Panc1 (cell line): ENCODE measurements around the gene GTF2H4. TPM values are rescaled to one million over a fixed set of nuclear protein-coding genes. Genes with fewer than 3 reads are reported as not detected.

Experiments
- ATAC-seq: fragments of 200-7000 bp; cut with Tn5 transposase; 2 replicates; pipeline ENCODE4 v1.9.1; 2020; ENCODE audit warnings: mild to moderate bottlenecking, moderate library complexity
- BruUV-seq: library from RNA; stranded (reverse); fragments of 400-500 nt; replicated peaks from 2 replicates; lab custom pipeline; 2021; lab: Mats Ljungman, UMichigan
- CTCF ChIA-PET: fragments of 300-600 bp; sonication (Branson Sonifier 250); formaldehyde crosslinking; loops from one replicate; lab custom pipeline; 2022; ENCODE audit warnings: antibody characterized with exemption; lab: Charles Lee
- POLR2A ChIA-PET: fragments of 300-600 bp; sonication (Branson Sonifier 250); formaldehyde crosslinking; loops from one replicate; lab custom pipeline; 2022; ENCODE audit warnings: antibody characterized with exemption; lab: Charles Lee
- DNase-seq: peaks from one replicate; pipeline ENCODE4 v3.0.0-alpha.2; 2010; ENCODE audit warnings: low read depth, low spot score
- H3K27ac ChIP-seq: 2 replicates; pipeline ENCODE4 v1.5.1; 2011; ENCODE audit warnings: mild to moderate bottlenecking, low read length, inconsistent platforms
- H3K27me3 ChIP-seq: fragments of 200-500 bp; sonication (Bioruptor generic); 2 replicates; pipeline ENCODE4 v1.6.0; 2014; ENCODE audit warnings: low read length, inconsistent platforms; ENCODE audit not compliant: control insufficient read depth, insufficient read depth
- H3K36me3 ChIP-seq: fragments of 200-500 bp; sonication (Bioruptor generic); 2 replicates; pipeline ENCODE4 v1.5.1; 2014; ENCODE audit warnings: inconsistent platforms, mild to moderate bottlenecking, low read length, moderate library complexity; ENCODE audit not compliant: control insufficient read depth, insufficient read depth
- H3K4me1 ChIP-seq: 2 replicates; pipeline ENCODE4 v1.5.1; 2011; ENCODE audit warnings: inconsistent platforms, mild to moderate bottlenecking, low read length, moderate library complexity; ENCODE audit not compliant: control insufficient read depth, insufficient read depth
- H3K4me3 ChIP-seq, 2 experiments: 2 replicates each; pipeline ENCODE4 v1.5.1; 2011 to 2012; ENCODE audit warnings: low read depth in 2 of 2, low read length in 2 of 2, mild to moderate bottlenecking in 2 of 2, inconsistent platforms in 1 of 2, moderate library complexity in 1 of 2
- H3K9me3 ChIP-seq: fragments of 200-500 bp; sonication (Bioruptor generic); 2 replicates; pipeline ENCODE4 v1.5.1; 2014; ENCODE audit warnings: low read depth, mild to moderate bottlenecking, inconsistent platforms, low read length, moderate library complexity; ENCODE audit not compliant: control insufficient read depth, insufficient read depth
- POLR2AphosphoS5 ChIP-seq: IDR thresholded peaks from 2 replicates; pipeline ENCODE4 v1.6.1; 2012; ENCODE audit warnings: mild to moderate bottlenecking, low read depth, low read length, moderate library complexity
- SIN3A ChIP-seq: IDR thresholded peaks from 2 replicates; pipeline ENCODE4 v1.6.1; 2012; ENCODE audit warnings: low read depth, mild to moderate bottlenecking, low read length, moderate library complexity, borderline replicate concordance; ENCODE audit not compliant: insufficient read depth
- TCF7L2 ChIP-seq: IDR thresholded peaks from 2 replicates; pipeline ENCODE4 v1.6.1; 2011; ENCODE audit warnings: mild to moderate bottlenecking, low read depth, low read length, inconsistent platforms
- in situ Hi-C: cut with HindIII; loops from 2 replicates; pipeline ENCODE4 v1.10.0; 2016; ENCODE audit warnings: low sequenced_read_pairs, low pct_unique_long_range_greater_than_20kb
- intact Hi-C: fragments of 100-400 bp; cut with micrococcal nuclease; formaldehyde crosslinking; loops from one replicate; pipeline ENCODE4 v1.10.0; 2022; ENCODE audit not compliant: unreplicated experiment
- total RNA-seq: library from RNA; stranded (reverse); gene quantifications from one replicate; pipeline ENCODE4 v1.2.1, GENCODE V29; 2021; ENCODE audit not compliant: unreplicated experiment
- TF ChIP-seq, protein P1 (sequence below), 2 experiments: IDR thresholded peaks; 2 replicates each; pipeline ENCODE4 v1.6.1; 2011 to 2012; ENCODE audit warnings: low read depth in 2 of 2, control low read depth in 1 of 2, low read length in 1 of 2, mild to moderate bottlenecking in 1 of 2, moderate library complexity in 1 of 2; ENCODE audit not compliant: insufficient read depth in 1 of 2
- TF ChIP-seq, protein P2 (sequence below): fragments of 450-650 bp; IDR thresholded peaks from 2 replicates; pipeline ENCODE4 v1.5.1; 2017; ENCODE audit warnings: mild to moderate bottlenecking

The GTF2H4 gene
- total RNA-seq, 1 experiment from 2014 or later: 27.5 TPM

DNA sequence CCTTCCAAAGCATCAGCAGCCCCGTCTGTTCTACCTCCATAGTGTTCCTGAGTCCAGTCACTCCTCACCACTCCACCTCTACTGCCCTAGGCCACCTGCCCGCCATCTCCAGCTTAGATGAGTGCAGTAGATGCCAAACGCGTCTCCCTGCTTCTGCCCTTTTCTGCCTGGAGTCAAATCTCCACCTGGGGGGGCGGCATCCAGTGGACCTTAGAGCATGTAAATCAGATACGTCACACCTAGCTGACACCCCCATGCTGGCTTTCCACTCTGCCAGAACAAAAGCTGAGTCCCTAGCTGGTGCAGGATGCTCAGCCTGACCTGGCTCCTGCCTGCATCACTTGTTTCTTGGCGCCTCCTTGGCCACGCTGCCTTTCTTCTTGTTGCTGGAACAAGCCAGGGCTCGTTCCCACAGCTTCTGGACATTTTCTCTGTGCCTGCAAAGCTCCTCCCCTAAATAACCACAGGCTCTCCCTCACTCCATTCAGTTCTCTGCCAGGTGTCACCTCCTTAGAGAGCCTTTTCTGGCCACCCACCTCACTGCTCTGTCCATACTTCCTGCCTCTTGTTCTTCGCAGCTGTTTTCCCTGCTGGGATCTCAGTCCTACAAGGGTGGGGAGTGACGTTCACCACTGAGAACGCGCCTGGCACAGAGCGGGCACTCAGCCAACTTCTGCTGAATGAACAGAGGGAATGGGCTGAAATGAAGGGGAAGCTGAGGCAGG is 17.9 kb upstream of the GTF2H4 start:
- Histone ChIP-seq H3K4me3 (no peak overlapping the region), H3K36me3 (no peaks in the 10 kb centered on the region), H3K4me1 (peaks cover 22% of the 10 kb centered on the region), H3K9me3 (no peaks in the 10 kb centered on the region), H3K27ac (no peak overlapping the region), H3K27me3 (no peaks in the 10 kb centered on the region)
- BruUV-seq: no TSS peak
- ATAC-seq (no peak), DNase-seq (no peak)
- intact Hi-C loops (no loop called here), in situ Hi-C loops (no loop called here)
- ChIA-PET POLR2A (no interaction called here), CTCF (no interaction called here)
- no peak for TF ChIP-seq POLR2AphosphoS5
- TF ChIP-seq, protein P1, sequence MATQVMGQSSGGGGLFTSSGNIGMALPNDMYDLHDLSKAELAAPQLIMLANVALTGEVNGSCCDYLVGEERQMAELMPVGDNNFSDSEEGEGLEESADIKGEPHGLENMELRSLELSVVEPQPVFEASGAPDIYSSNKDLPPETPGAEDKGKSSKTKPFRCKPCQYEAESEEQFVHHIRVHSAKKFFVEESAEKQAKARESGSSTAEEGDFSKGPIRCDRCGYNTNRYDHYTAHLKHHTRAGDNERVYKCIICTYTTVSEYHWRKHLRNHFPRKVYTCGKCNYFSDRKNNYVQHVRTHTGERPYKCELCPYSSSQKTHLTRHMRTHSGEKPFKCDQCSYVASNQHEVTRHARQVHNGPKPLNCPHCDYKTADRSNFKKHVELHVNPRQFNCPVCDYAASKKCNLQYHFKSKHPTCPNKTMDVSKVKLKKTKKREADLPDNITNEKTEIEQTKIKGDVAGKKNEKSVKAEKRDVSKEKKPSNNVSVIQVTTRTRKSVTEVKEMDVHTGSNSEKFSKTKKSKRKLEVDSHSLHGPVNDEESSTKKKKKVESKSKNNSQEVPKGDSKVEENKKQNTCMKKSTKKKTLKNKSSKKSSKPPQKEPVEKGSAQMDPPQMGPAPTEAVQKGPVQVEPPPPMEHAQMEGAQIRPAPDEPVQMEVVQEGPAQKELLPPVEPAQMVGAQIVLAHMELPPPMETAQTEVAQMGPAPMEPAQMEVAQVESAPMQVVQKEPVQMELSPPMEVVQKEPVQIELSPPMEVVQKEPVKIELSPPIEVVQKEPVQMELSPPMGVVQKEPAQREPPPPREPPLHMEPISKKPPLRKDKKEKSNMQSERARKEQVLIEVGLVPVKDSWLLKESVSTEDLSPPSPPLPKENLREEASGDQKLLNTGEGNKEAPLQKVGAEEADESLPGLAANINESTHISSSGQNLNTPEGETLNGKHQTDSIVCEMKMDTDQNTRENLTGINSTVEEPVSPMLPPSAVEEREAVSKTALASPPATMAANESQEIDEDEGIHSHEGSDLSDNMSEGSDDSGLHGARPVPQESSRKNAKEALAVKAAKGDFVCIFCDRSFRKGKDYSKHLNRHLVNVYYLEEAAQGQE (IDR thresholded peaks at IDR 0.05; ENCODE audit: insufficient read depth in 1 of 2, low read depth in 2 of 2, low read length in 1 of 2): no peak
- TF ChIP-seq, protein P2, sequence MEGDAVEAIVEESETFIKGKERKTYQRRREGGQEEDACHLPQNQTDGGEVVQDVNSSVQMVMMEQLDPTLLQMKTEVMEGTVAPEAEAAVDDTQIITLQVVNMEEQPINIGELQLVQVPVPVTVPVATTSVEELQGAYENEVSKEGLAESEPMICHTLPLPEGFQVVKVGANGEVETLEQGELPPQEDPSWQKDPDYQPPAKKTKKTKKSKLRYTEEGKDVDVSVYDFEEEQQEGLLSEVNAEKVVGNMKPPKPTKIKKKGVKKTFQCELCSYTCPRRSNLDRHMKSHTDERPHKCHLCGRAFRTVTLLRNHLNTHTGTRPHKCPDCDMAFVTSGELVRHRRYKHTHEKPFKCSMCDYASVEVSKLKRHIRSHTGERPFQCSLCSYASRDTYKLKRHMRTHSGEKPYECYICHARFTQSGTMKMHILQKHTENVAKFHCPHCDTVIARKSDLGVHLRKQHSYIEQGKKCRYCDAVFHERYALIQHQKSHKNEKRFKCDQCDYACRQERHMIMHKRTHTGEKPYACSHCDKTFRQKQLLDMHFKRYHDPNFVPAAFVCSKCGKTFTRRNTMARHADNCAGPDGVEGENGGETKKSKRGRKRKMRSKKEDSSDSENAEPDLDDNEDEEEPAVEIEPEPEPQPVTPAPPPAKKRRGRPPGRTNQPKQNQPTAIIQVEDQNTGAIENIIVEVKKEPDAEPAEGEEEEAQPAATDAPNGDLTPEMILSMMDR: no peak
- no peak for TF ChIP-seq SIN3A
- no peak for TF ChIP-seq TCF7L2

DNA sequence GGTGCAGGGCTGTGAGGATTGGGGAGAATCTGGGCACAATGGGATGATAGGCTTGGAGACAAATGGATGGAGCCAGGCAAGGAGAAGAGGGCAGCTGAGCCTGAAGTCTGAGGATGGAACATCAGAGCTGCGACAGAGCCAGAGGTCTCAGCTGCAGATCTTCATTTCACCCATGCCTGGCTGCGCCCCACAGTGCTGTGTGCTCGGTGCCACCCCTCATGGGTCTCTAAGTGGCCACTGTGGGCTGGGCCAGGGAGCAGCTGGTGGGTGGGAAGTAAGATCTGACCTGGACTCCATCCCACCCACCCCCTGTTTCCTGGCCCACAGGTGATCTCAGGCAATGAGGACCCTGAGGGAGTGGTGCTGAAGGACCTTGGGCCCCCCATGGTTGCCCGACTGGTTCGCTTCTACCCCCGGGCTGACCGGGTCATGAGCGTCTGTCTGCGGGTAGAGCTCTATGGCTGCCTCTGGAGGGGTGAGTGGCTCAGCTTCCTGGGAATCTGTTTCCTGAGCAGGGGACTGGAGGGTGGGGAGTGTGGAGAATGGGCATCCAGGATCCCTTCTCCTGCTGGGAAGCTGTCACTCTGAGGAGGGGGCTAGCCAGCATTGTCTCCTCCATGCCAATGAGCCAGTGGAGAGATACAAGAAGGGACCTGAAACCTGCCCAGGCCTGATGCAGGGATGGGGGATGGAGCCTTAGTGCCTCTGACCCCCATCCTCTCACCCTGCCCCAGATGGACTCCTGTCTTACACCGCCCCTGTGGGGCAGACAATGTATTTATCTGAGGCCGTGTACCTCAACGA is 17.2 kb upstream of the GTF2H4 start:
- no peak overlapping the region for H3K4me3 ChIP-seq
- TF ChIP-seq POLR2AphosphoS5: no peak
- TF ChIP-seq, protein P1 (IDR thresholded peaks at IDR 0.05; ENCODE audit: insufficient read depth in 1 of 2, low read depth in 2 of 2, low read length in 1 of 2): no peak
- TF ChIP-seq, protein P2: no peak
- no peak for TF ChIP-seq TCF7L2
- TF ChIP-seq SIN3A: no peak
- no peaks in the 10 kb centered on the region for H3K27me3 ChIP-seq
- DNase-seq (no peak), ATAC-seq (no peak)
- intact Hi-C loops (no loop called here), in situ Hi-C loops (no loop called here)
- ChIA-PET POLR2A (no interaction called here), CTCF (interaction anchor here (0.7 kb wide), 1 partner anchor 117 kb away, joined by 6 read pairs; no protein-coding TSS in a partner anchor)
- H3K9me3 ChIP-seq: no peaks in the 10 kb centered on the region
- BruUV-seq: no TSS peak
- H3K36me3 ChIP-seq: no peaks in the 10 kb centered on the region
- H3K27ac ChIP-seq: no peak overlapping the region
- H3K4me1 ChIP-seq: peaks cover 17% of the 10 kb centered on the region
